Urothelium cell line (cell line): ENCODE measurements around the gene NIBAN1.
"Not testable (repeated sequence)": the region's sequence is repeated elsewhere in the genome, so short reads cannot be mapped to it uniquely, and the experiment has no call there.

ENCODE experiments used
- DNase-seq: peaks from one replicate; pipeline ENCODE4 v3.0.0; 2011; ENCODE audit warnings: low spot score, mixed read lengths
- FAIRE-seq: peaks from 2 replicates; lab custom pipeline; 2011; peaks lifted over from hg19 to GRCh38; lab: Jason Lieb, UNC

NIBAN1 gene

GRCh38 chr1:184973272-184974055 lies 844 bp downstream of the NIBAN1 start:
- FAIRE-seq (no peak), DNase-seq (no peak)

GRCh38 chr1:184972315-184973055 lies 1.8 kb downstream of the NIBAN1 start:
- no peak for FAIRE-seq

GRCh38 chr1:184971522-184972265 lies 2.6 kb downstream of the NIBAN1 start:
- DNase-seq (no peak), FAIRE-seq (no peak)

More at GRCh38 chr1:184972315-184973055, 1.8 kb downstream of the NIBAN1 start:
- DNase-seq = no peak

- DNase-seq (no peak), FAIRE-seq (no peak)
These were observed 3.6 kb downstream of the NIBAN1 start for GRCh38 chr1:184970691-184971161.

- no peak for FAIRE-seq
- DNase-seq = no peak
These were observed 7.3 kb downstream of the NIBAN1 start for GRCh38 chr1:184966989-184967388.

GRCh38 chr1:184965944-184966860 lies 8.1 kb downstream of the NIBAN1 start:
- FAIRE-seq (no peak), DNase-seq (no peak)

- no peak for FAIRE-seq
- no peak for DNase-seq
These were observed 8.9 kb downstream of the NIBAN1 start for GRCh38 chr1:184965439-184965838.

GRCh38 chr1:184959626-184960025 lies 14.7 kb downstream of the NIBAN1 start:
- FAIRE-seq (no peak), DNase-seq (no peak)

- DNase-seq (no peak), FAIRE-seq (no peak)
These were observed 15.6 kb downstream of the NIBAN1 start for GRCh38 chr1:184958554-184959353.

- not testable (repeated sequence) for DNase-seq, FAIRE-seq
These were observed 16.4 kb downstream of the NIBAN1 start for GRCh38 chr1:184957901-184958300.

- FAIRE-seq = no peak
These were observed 17.2 kb downstream of the NIBAN1 start for GRCh38 chr1:184956999-184957700.

GRCh38 chr1:184954232-184954995 lies 19.9 kb downstream of the NIBAN1 start:
- FAIRE-seq (no peak), DNase-seq (no peak)

More at GRCh38 chr1:184956999-184957700, 17.2 kb downstream of the NIBAN1 start:
- DNase-seq = no peak

- DNase-seq (no peak), FAIRE-seq (no peak)
These were observed 20.6 kb downstream of the NIBAN1 start for GRCh38 chr1:184953600-184954219.

- no peak for DNase-seq
These were observed 21.9 kb downstream of the NIBAN1 start for GRCh38 chr1:184952428-184952827.

GRCh38 chr1:184951788-184952187 lies 22.5 kb downstream of the NIBAN1 start:
- no peak for FAIRE-seq

More at GRCh38 chr1:184952428-184952827, 21.9 kb downstream of the NIBAN1 start:
- no peak for FAIRE-seq

GRCh38 chr1:184950906-184951305 lies 23.4 kb downstream of the NIBAN1 start:
- no peak for FAIRE-seq

More at GRCh38 chr1:184951788-184952187, 22.5 kb downstream of the NIBAN1 start:
- DNase-seq = no peak

GRCh38 chr1:184950227-184950626 lies 24.1 kb downstream of the NIBAN1 start:
- no peak for FAIRE-seq

More at GRCh38 chr1:184950906-184951305, 23.4 kb downstream of the NIBAN1 start:
- DNase-seq = no peak

More at GRCh38 chr1:184950227-184950626, 24.1 kb downstream of the NIBAN1 start:
- DNase-seq = no peak
